Activated CD4-positive, alpha-beta T cell treated with anti-CD3 and anti-CD28 coated beads, Interleukin-2, amount 50 U/mL, for 1 hour (primary cell): ENCODE data around the gene ZNF200.
A peak's percentile ranks its signal among the peaks of the same experiment; 100 is the strongest.
"Not testable (repeated sequence)": the region's sequence is repeated elsewhere in the genome, so short reads cannot be mapped to it uniquely, and the experiment has no call there.

Experiments
- DNase-seq: peaks from one replicate; pipeline ENCODE4 v3.0.0-alpha.2; 2020

ZNF200 gene

GRCh38 chr16:3198334-3199072 is 36.5 kb downstream of the ZNF200 start:
- no peak for DNase-seq

- not testable (repeated sequence) for DNase-seq
Observed at GRCh38 chr16:3197694-3198333, 37.1 kb downstream of the ZNF200 start.

- DNase-seq, result no peak
Observed at GRCh38 chr16:3195975-3196374, 39.0 kb downstream of the ZNF200 start.

GRCh38 chr16:3194792-3195191 is 40.2 kb downstream of the ZNF200 start:
- DNase-seq, result no peak

- no peak for DNase-seq
Observed at GRCh38 chr16:3193221-3194212, 41.4 kb downstream of the ZNF200 start.

GRCh38 chr16:3192476-3193019 is 42.4 kb downstream of the ZNF200 start:
- DNase-seq, result no peak

GRCh38 chr16:3190949-3191353 is 44.0 kb downstream of the ZNF200 start:
- no peak for DNase-seq

- DNase-seq, result no peak
Observed at GRCh38 chr16:3189869-3190268, 45.1 kb downstream of the ZNF200 start.

GRCh38 chr16:3188925-3189825 is 45.8 kb downstream of the ZNF200 start:
- DNase-seq, result peak; percentile 24

GRCh38 chr16:3188675-3188924 is 46.4 kb downstream of the ZNF200 start:
- DNase-seq, result no peak

GRCh38 chr16:3187798-3188674 is 46.9 kb downstream of the ZNF200 start, which contains the start of gene OR1F1:
Gene OR1F1, plus strand, starts transcription at chr16:3188204.
- peak; percentile 46 for DNase-seq

GRCh38 chr16:3186946-3187690 is 47.8 kb downstream of the ZNF200 start:
- no peak for DNase-seq

GRCh38 chr16:3183445-3184139 is 51.4 kb downstream of the ZNF200 start:
- no peak for DNase-seq

- peak; percentile 25 for DNase-seq
Observed at GRCh38 chr16:3182608-3183444, 52.1 kb downstream of the ZNF200 start.

GRCh38 chr16:3182293-3182607 is 52.7 kb downstream of the ZNF200 start:
- DNase-seq, result not testable (repeated sequence)

GRCh38 chr16:3180445-3180878 is 54.5 kb downstream of the ZNF200 start:
- no peak for DNase-seq

- DNase-seq, result no peak
Observed at GRCh38 chr16:3179651-3180050, 55.3 kb downstream of the ZNF200 start.

- DNase-seq, result no peak
Observed at GRCh38 chr16:3175157-3176093, 59.5 kb downstream of the ZNF200 start.
